Loucy (cell line): ENCODE data around the gene SPDYC.

Experiments
- H2AFZ ChIP-seq: fragments of 200-600 bp; sonication (generic); 2 replicates; pipeline ENCODE4 v1.6.0; 2016; ENCODE audit warnings: antibody characterized with exemption, mild to moderate bottlenecking, low read length, moderate library complexity
- H3F3A ChIP-seq: fragments of 200-600 bp; 2 replicates; pipeline ENCODE4 v1.6.0; 2016; ENCODE audit warnings: antibody characterized with exemption, low read depth, mild to moderate bottlenecking
- H3K27me3 ChIP-seq: fragments of 200-600 bp; sonication (generic); 2 replicates; pipeline ENCODE4 v1.6.1; 2014; ENCODE audit warnings: low read length, mild to moderate bottlenecking; ENCODE audit not compliant: insufficient read depth, poor library complexity, severe bottlenecking
- H3K36me3 ChIP-seq: fragments of 200-600 bp; sonication (generic); 2 replicates; pipeline ENCODE4 v1.6.1; 2016; ENCODE audit warnings: low read length; ENCODE audit not compliant: insufficient read depth
- H3K4me1 ChIP-seq: fragments of 200-600 bp; sonication (generic); 2 replicates; pipeline ENCODE4 v1.5.1; 2014; ENCODE audit warnings: low read length, mild to moderate bottlenecking; ENCODE audit not compliant: insufficient read depth, poor library complexity, severe bottlenecking
- H3K4me2 ChIP-seq: fragments of 200-600 bp; sonication (generic); 2 replicates; pipeline ENCODE4 v1.6.0; 2014; ENCODE audit warnings: antibody characterized with exemption, low read length, low read depth, mild to moderate bottlenecking; ENCODE audit not compliant: poor library complexity, severe bottlenecking
- H3K4me3 ChIP-seq: fragments of 200-600 bp; sonication (generic); 2 replicates; pipeline ENCODE4 v1.5.1; 2014; ENCODE audit warnings: low read length, mild to moderate bottlenecking, mixed read lengths; ENCODE audit not compliant: poor library complexity, severe bottlenecking
- H3K79me2 ChIP-seq: fragments of 200-600 bp; sonication (generic); 2 replicates; pipeline ENCODE4 v1.6.1; 2014; ENCODE audit warnings: low read length; ENCODE audit not compliant: insufficient read depth
- H3K9ac ChIP-seq: fragments of 200-600 bp; sonication (generic); 2 replicates; pipeline ENCODE4 v1.6.0; 2014; ENCODE audit warnings: mild to moderate bottlenecking, low read depth, low read length, moderate library complexity; ENCODE audit not compliant: poor library complexity, severe bottlenecking
- H3K9me2 ChIP-seq: fragments of 200-600 bp; sonication (generic); replicated peaks from 2 replicates; pipeline ENCODE4 v1.6.1; 2016; ENCODE audit warnings: low read depth, low read length, mixed read lengths
- H3K9me3 ChIP-seq: fragments of 200-600 bp; sonication (generic); 2 replicates; pipeline ENCODE4 v1.6.1; 2014; ENCODE audit warnings: mild to moderate bottlenecking, antibody characterized with exemption, low read length, low read depth; ENCODE audit not compliant: insufficient read depth
- H4K20me1 ChIP-seq: fragments of 200-600 bp; sonication (generic); 2 replicates; pipeline ENCODE4 v1.6.0; 2014; ENCODE audit warnings: antibody characterized with exemption, low read length, mild to moderate bottlenecking; ENCODE audit not compliant: insufficient read depth, poor library complexity, severe bottlenecking
- CTCF ChIP-seq: fragments of 200-600 bp; sonication (generic); conservative IDR thresholded peaks from 2 replicates; pipeline ENCODE4 v1.5.1; 2014; ENCODE audit warnings: mild to moderate bottlenecking, antibody characterized with exemption, low read length
- EZH2phosphoT487 ChIP-seq: fragments of 200-600 bp; IDR thresholded peaks from 2 replicates; pipeline ENCODE4 v1.6.1; 2018; ENCODE audit warnings: antibody characterized with exemption, mild to moderate bottlenecking, moderate library complexity, borderline replicate concordance

Gene SPDYC

GRCh38 chr11:65213322-65214211 is 43.5 kb downstream of the SPDYC start:
- Histone ChIP-seq H3K9ac (peak overlapping the region; percentile 98), H3F3A (peaks cover 9% of the 10 kb centered on the region; the same call in 1 of the 2 replicates), H3K4me2 (peak overlapping the region; percentile 96), H3K9me2 (no peaks in the 10 kb centered on the region), H3K9me3 (no peaks in the 10 kb centered on the region), H3K4me1 (peaks cover 62% of the 10 kb centered on the region), H4K20me1 (peaks cover 7% of the 10 kb centered on the region), H3K36me3 (peaks cover 14% of the 10 kb centered on the region; the same call in 1 of the 2 replicates), H2AFZ (peak overlapping the region; percentile 48), H3K27me3 (no peaks in the 10 kb centered on the region), H3K4me3 (peak overlapping the region; percentile 91), H3K79me2 (peaks cover 39% of the 10 kb centered on the region)
- TF ChIP-seq EZH2phosphoT487, result no peak
- no peak for TF ChIP-seq CTCF

- H3F3A ChIP-seq, result peaks cover 12% of the 10 kb centered on the region; the same call in 1 of the 2 replicates
- peaks cover 57% of the 10 kb centered on the region for H3K4me1 ChIP-seq
- H3K9me3 ChIP-seq, result no peaks in the 10 kb centered on the region
- H3K9me2 ChIP-seq, result no peaks in the 10 kb centered on the region
- peak overlapping the region; percentile 98 for H3K9ac ChIP-seq
- H3K4me2 ChIP-seq, result peak overlapping the region; percentile 96
- TF ChIP-seq CTCF (no peak), EZH2phosphoT487 (no peak)
- peak overlapping the region; percentile 91 for H3K4me3 ChIP-seq
- peaks cover 8% of the 10 kb centered on the region for H4K20me1 ChIP-seq
- peak overlapping the region; percentile 48 for H2AFZ ChIP-seq
- H3K27me3 ChIP-seq, result no peaks in the 10 kb centered on the region
- peaks cover 42% of the 10 kb centered on the region for H3K79me2 ChIP-seq
- peaks cover 12% of the 10 kb centered on the region; the same call in 1 of the 2 replicates for H3K36me3 ChIP-seq
These were observed 44.3 kb downstream of the SPDYC start for GRCh38 chr11:65214212-65214845.

GRCh38 chr11:65215441-65216076 is 45.5 kb downstream of the SPDYC start:
- Histone ChIP-seq H3K36me3 (peaks cover under 1% of the 10 kb centered on the region; the same call in 1 of the 2 replicates), H3K27me3 (no peaks in the 10 kb centered on the region), H3K9me2 (no peaks in the 10 kb centered on the region), H3K4me1 (peaks cover 65% of the 10 kb centered on the region), H3K4me3 (peak overlapping the region; percentile 91), H3F3A (peaks cover 12% of the 10 kb centered on the region; the same call in 1 of the 2 replicates), H3K4me2 (peak overlapping the region; percentile 96), H3K79me2 (peaks cover 54% of the 10 kb centered on the region), H3K9me3 (no peaks in the 10 kb centered on the region), H2AFZ (no peak overlapping the region), H3K9ac (peak overlapping the region; percentile 98), H4K20me1 (peaks cover 20% of the 10 kb centered on the region)
- no peak for TF ChIP-seq EZH2phosphoT487
- no peak for TF ChIP-seq CTCF
